CD4-positive, alpha-beta T cell treated with Interleukin-15 for 4 hours (primary cell): ENCODE measurements around the gene HMG20B.
"Not testable (repeated sequence)": the region's sequence is repeated elsewhere in the genome, so short reads cannot be mapped to it uniquely, and the experiment has no call there.

ENCODE experiments used
- DNase-seq: peaks from one replicate; pipeline ENCODE4 v3.0.0-alpha.2; 2020; ENCODE audit warnings: low spot score

HMG20B gene

GRCh38 chr19:3584036-3584802 lies 11.5 kb downstream of the HMG20B start:
- not testable (repeated sequence) for DNase-seq

- no peak for DNase-seq
These were observed 12.8 kb downstream of the HMG20B start, which contains the start of gene GIPC3 for GRCh38 chr19:3585301-3586126. Gene GIPC3 (plus strand): TSS chr19:3585478. CDS start chr19:3585598, 120 bp downstream.

GRCh38 chr19:3586127-3586626 lies 13.4 kb downstream of the HMG20B start:
- peak; percentile 21 for DNase-seq

GRCh38 chr19:3586707-3587346 lies 14.1 kb downstream of the HMG20B start:
- DNase-seq = no peak

- no peak for DNase-seq
These were observed 16.7 kb downstream of the HMG20B start for GRCh38 chr19:3589439-3589838.

- no peak for DNase-seq
These were observed 17.2 kb downstream of the HMG20B start for GRCh38 chr19:3589949-3590348.

- no peak for DNase-seq
These were observed 18.4 kb downstream of the HMG20B start for GRCh38 chr19:3590991-3591659.

- no peak for DNase-seq
These were observed 19.3 kb downstream of the HMG20B start for GRCh38 chr19:3591876-3592613.

- DNase-seq = no peak
These were observed 20.4 kb downstream of the HMG20B start for GRCh38 chr19:3593156-3593555.

GRCh38 chr19:3595521-3596061 lies 22.8 kb downstream of the HMG20B start:
- DNase-seq = no peak

GRCh38 chr19:3599776-3600187 lies 27.0 kb downstream of the HMG20B start:
- no peak for DNase-seq

GRCh38 chr19:3601021-3601420 lies 28.3 kb downstream of the HMG20B start:
- no peak for DNase-seq

- no peak for DNase-seq
These were observed 30.5 kb downstream of the HMG20B start for GRCh38 chr19:3603121-3603811.

- DNase-seq = no peak
These were observed 31.7 kb downstream of the HMG20B start for GRCh38 chr19:3604227-3604986.

- peak; percentile 20 for DNase-seq
These were observed 32.2 kb downstream of the HMG20B start for GRCh38 chr19:3604987-3605343.

GRCh38 chr19:3605361-3605760 lies 32.6 kb downstream of the HMG20B start:
- no peak for DNase-seq

GRCh38 chr19:3605770-3606169 lies 33.0 kb downstream of the HMG20B start:
- DNase-seq = no peak

GRCh38 chr19:3606174-3606689 lies 33.5 kb downstream of the HMG20B start:
- peak; percentile 10 for DNase-seq

- DNase-seq = peak; percentile 33
These were observed 34.0 kb downstream of the HMG20B start, which contains the start of gene TBXA2R for GRCh38 chr19:3606690-3607289. Gene TBXA2R (minus strand): TSS chr19:3606875. CDS start chr19:3600634, 6,241 bp downstream.
